PC-9 (cell line): Measurements from ENCODE around the gene ZDHHC11B.
"Not testable (repeated sequence)": the region's sequence is repeated elsewhere in the genome, so short reads cannot be mapped to it uniquely, and the experiment has no call there.

Experiments used
- EZH2 ChIP-seq: fragments of 200-600 bp; sonication (generic); IDR thresholded peaks from 2 replicates; pipeline ENCODE4 v1.8.0; 2017; ENCODE audit warnings: antibody characterized with exemption, low read depth
- TF ChIP-seq, protein P1 (sequence below): fragments of 200-600 bp; sonication (generic); conservative IDR thresholded peaks from 2 replicates; pipeline ENCODE4 v1.6.1; 2017; ENCODE audit warnings: mixed run types, antibody characterized with exemption, mild to moderate bottlenecking, moderate library complexity

- TF ChIP-seq, protein P1, sequence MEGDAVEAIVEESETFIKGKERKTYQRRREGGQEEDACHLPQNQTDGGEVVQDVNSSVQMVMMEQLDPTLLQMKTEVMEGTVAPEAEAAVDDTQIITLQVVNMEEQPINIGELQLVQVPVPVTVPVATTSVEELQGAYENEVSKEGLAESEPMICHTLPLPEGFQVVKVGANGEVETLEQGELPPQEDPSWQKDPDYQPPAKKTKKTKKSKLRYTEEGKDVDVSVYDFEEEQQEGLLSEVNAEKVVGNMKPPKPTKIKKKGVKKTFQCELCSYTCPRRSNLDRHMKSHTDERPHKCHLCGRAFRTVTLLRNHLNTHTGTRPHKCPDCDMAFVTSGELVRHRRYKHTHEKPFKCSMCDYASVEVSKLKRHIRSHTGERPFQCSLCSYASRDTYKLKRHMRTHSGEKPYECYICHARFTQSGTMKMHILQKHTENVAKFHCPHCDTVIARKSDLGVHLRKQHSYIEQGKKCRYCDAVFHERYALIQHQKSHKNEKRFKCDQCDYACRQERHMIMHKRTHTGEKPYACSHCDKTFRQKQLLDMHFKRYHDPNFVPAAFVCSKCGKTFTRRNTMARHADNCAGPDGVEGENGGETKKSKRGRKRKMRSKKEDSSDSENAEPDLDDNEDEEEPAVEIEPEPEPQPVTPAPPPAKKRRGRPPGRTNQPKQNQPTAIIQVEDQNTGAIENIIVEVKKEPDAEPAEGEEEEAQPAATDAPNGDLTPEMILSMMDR: not testable (repeated sequence)
- not testable (repeated sequence) for TF ChIP-seq EZH2
Observed at GRCh38 chr5:769485-770145, 14.9 kb downstream of the ZDHHC11B start.
